ENCODE data around the gene OBSL1.

Gene OBSL1

DNA sequence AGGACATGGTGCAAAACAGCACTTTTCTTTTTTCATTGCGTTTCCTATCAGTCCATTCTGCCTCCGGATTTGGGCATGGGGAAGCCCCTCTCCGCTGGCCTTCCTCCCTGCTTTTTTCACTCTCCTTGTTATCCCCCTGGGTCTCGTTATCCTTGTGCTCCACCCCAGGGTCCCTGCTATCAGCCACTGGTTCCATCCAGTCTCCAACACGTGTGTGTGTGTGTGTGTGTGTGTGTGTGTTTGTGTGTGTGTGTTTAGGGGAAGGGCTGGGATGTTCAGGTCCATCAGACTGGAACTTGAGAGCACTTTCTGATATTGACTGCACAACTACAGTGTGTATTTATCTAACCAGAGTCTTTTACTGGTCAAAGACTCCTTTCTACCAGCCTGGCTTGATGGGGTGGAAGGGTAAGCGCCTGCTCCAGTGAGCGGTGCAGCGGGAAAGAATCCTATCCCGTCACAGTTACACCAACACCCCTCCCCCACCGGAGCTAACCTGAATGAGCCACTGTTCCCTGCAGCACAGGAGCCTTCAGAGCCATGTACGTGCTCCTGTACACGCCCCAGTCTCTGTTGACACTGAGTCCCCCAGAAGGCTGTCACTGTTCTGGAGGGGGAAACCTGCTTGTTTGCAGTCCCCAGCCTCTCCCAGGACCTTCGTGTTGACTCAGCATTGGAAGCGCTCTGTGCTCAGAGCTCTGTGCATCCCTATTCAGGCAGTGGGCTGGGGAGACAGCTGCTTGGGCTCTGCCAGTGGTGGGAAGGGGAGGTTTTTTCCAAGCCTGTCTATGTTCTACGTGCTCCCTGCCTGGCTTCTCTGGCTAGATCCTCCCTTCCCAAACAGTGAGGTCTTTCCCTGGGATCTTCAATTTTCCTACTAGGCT, 5.4 kb upstream of the OBSL1 start:
- TF ChIP-seq, protein P1, sequence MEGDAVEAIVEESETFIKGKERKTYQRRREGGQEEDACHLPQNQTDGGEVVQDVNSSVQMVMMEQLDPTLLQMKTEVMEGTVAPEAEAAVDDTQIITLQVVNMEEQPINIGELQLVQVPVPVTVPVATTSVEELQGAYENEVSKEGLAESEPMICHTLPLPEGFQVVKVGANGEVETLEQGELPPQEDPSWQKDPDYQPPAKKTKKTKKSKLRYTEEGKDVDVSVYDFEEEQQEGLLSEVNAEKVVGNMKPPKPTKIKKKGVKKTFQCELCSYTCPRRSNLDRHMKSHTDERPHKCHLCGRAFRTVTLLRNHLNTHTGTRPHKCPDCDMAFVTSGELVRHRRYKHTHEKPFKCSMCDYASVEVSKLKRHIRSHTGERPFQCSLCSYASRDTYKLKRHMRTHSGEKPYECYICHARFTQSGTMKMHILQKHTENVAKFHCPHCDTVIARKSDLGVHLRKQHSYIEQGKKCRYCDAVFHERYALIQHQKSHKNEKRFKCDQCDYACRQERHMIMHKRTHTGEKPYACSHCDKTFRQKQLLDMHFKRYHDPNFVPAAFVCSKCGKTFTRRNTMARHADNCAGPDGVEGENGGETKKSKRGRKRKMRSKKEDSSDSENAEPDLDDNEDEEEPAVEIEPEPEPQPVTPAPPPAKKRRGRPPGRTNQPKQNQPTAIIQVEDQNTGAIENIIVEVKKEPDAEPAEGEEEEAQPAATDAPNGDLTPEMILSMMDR (conservative IDR thresholded peaks at IDR 0.05; ENCODE audit: low read depth, low read length): no peak
- DNase-seq (ENCODE audit: low read depth): no peak
- H3K4me3 ChIP-seq (ENCODE audit: low read depth, low read length): no peak overlapping the region

DNA sequence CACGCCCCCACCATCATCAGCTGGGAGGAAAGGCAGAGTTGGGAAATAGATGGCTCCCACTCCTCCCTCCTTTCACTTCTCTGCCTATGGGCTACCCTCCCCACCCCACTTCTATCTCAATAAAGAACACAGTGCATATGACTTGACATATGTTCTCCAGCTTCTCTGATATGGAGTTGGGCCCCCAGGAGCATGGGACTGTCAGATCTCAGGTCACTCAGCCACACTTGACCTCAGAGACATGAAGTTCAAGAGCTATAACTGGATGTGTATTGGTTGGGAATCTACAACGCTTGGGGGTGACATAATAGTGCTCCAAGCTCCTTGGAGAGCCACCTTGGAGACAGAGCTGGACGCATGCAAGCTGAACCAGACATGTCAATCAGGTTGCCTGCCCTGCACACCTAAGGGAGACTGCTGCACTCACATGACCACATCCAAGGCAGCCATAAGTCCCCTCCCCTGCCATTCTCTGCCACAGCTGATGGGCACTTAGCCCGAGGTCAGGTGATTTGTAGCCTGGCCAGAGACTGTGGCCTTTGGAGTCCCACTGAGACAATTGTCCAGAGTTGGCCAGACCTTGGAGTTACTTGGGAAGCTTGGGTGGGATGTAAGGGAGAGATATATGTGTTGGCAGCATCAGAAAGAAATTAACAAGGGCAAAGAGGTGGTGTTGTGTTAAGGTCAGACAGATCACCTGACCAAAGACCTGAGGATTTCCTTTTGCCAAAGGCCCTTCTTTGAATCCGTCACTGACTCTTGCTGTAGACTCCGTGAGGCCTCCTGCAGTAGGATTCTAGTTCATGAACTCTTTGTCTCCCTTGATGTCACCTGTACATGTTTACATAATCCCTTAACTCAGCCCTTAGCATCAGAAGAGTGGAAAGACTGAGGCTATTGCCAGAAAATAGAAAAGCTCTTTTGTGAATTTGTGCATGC, 4.5 kb upstream of the OBSL1 start:
- TF ChIP-seq, protein P1 (conservative IDR thresholded peaks at IDR 0.05; ENCODE audit: low read depth, low read length): no peak
- H3K4me3 ChIP-seq (ENCODE audit: low read depth, low read length): no peak overlapping the region

DNA sequence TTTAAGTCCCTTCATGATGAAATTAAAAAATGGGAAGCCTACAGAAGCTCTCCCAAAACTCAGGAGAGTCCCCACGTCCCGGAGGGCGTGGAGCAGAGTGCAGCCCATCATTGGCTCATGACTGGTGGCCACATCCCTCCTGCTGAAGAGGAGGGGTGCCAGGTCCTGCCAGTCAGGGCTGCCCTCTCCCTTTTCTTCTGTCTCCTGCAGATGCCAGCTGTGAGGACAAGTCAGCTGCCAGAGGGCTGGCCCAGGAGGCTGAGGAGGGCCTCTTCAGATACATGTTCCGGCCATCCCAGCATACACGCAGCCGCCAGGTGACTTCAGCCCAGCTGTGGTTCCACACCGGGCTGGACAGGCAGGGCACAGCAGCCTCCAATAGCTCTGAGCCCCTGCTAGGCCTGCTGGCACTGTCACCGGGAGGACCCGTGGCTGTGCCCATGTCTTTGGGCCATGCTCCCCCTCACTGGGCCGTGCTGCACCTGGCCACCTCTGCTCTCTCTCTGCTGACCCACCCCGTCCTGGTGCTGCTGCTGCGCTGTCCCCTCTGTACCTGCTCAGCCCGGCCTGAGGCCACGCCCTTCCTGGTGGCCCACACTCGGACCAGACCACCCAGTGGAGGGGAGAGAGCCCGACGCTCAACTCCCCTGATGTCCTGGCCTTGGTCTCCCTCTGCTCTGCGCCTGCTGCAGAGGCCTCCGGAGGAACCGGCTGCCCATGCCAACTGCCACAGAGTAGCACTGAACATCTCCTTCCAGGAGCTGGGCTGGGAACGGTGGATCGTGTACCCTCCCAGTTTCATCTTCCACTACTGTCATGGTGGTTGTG, 3.4 kb upstream of the OBSL1 start:
- H3K4me3 ChIP-seq (ENCODE audit: low read depth, low read length): no peak overlapping the region
- TF ChIP-seq, protein P1 (conservative IDR thresholded peaks at IDR 0.05; ENCODE audit: low read depth, low read length): no peak
- no peak for DNase-seq (ENCODE audit: low read depth)

More for the DNA sequence above, 4.5 kb upstream of the OBSL1 start:
- no peak for DNase-seq (ENCODE audit: low read depth)

DNA sequence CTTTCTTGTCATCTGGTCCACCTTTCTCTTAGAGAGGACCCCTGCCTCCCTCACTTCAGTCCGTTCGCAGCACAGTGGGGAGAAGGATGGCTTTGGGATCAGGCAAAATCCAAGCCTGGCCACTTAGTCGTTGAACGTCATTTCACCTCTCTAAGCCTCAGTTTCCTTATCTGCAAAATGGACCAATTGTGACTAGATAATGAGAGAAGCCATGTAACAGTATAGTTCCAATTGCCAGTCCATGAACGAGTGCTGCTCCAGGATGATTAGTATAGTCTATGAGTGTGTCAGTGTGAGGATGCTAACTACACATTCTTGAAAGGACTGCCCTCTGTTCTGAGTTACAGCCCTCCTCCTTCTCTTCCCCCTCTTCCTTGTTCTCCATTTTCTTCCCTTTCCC, 1.8 kb upstream of the OBSL1 start:
- no peak for DNase-seq (ENCODE audit: low read depth)
- no peak overlapping the region for H3K4me3 ChIP-seq (ENCODE audit: low read depth, low read length)
- TF ChIP-seq, protein P1 (conservative IDR thresholded peaks at IDR 0.05; ENCODE audit: low read depth, low read length): no peak

DNA sequence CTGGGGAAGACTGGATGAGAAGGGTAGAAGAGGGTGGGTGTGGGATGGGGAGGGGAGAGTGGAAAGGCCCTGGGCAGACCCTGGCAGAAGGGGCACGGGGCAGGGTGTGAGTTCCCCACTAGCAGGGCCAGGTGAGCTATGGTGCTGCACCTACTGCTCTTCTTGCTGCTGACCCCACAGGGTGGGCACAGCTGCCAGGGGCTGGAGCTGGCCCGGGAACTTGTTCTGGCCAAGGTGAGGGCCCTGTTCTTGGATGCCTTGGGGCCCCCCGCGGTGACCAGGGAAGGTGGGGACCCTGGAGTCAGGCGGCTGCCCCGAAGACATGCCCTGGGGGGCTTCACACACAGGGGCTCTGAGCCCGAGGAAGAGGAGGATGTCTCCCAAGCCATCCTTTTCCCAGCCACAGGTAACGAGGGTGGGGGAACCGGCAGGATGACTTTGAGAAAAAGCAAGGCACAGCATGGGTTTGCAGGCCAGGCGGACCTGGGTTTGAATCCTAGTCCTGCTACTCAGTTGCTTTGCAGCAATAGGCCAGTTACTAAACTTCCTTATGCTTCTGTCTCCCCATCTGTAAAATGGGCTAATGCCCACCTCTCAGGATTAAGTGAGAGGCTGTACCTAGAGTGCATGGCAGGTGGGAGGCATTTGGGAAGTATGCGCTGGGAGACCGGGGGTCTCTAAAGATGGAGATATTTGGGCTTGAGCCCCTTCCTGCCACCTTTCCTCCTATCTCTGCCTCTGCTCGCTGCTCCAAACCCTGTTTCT, 1.1 kb upstream of the OBSL1 start, which contains the start of gene INHA:
Gene INHA, plus strand, starts transcription at position 74 of the 765 bp plus-strand sequence. Its CDS starts 65 bp downstream, at position 139.
- peak within 1 kb of the TSS; percentile 82 for H3K4me3 ChIP-seq (ENCODE audit: low read depth, low read length)
- TF ChIP-seq, protein P1 (conservative IDR thresholded peaks at IDR 0.05; ENCODE audit: low read depth, low read length): no peak
- no peak for DNase-seq (ENCODE audit: low read depth)

DNA sequence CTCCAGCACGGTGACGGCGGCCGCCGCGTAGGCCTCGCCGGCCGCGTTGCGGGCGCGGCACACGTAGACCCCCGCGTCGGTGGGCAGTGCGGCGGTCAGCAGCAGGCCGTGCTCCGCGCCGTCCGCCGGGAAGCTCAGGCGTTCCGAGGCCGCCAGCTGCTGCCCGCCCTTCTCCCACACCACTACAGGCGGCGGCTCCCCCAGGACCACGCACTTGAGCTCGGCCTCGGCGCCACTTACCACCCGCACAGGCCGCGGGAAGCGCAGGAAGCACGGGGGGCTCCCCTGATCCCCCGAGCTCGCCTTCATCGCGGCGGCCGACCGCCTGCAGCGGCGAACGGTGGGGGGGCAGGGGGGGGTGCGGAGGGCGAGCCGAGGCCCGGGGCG, 422 bp downstream of the OBSL1 start:
- TF ChIP-seq, protein P1 (conservative IDR thresholded peaks at IDR 0.05; ENCODE audit: low read depth, low read length): no peak
- peak; percentile 34 for DNase-seq (ENCODE audit: low read depth)
- H3K4me3 ChIP-seq (ENCODE audit: low read depth, low read length): peak overlapping the region; percentile 82

All from choroid plexus epithelial cell (primary cell).